RWPE1 (cell line): ENCODE measurements around the gene IFNL4.
"Not testable (repeated sequence)": the region's sequence is repeated elsewhere in the genome, so short reads cannot be mapped to it uniquely, and the experiment has no call there.

Source experiments
- CTCF ChIA-PET: fragments of 350-600 bp; sonication (Branson Sonifier 250); formaldehyde crosslinking; extraction: SDS; loops from one replicate; lab custom pipeline; 2021; lab: Yijun Ruan, JAX
- POLR2A ChIA-PET: fragments of 400-600 bp; formaldehyde crosslinking; extraction: SDS; loops from one replicate; lab custom pipeline; 2020; ENCODE audit warnings: antibody characterized with exemption; ENCODE audit not compliant: low non-redundant PET; lab: Yijun Ruan, JAX
- DNase-seq: peaks from one replicate; pipeline ENCODE4 v3.0.0; 2012; ENCODE audit warnings: low spot score
- H3K27ac ChIP-seq: fragments of 450-650 bp; 2 replicates; pipeline ENCODE4 v1.5.1; 2017
- TF ChIP-seq, protein P1 (sequence below): fragments of 450-650 bp; conservative IDR thresholded peaks from 2 replicates; pipeline ENCODE4 v1.5.1; 2017; ENCODE audit warnings: low read depth, mild to moderate bottlenecking

IFNL4 gene

DNA sequence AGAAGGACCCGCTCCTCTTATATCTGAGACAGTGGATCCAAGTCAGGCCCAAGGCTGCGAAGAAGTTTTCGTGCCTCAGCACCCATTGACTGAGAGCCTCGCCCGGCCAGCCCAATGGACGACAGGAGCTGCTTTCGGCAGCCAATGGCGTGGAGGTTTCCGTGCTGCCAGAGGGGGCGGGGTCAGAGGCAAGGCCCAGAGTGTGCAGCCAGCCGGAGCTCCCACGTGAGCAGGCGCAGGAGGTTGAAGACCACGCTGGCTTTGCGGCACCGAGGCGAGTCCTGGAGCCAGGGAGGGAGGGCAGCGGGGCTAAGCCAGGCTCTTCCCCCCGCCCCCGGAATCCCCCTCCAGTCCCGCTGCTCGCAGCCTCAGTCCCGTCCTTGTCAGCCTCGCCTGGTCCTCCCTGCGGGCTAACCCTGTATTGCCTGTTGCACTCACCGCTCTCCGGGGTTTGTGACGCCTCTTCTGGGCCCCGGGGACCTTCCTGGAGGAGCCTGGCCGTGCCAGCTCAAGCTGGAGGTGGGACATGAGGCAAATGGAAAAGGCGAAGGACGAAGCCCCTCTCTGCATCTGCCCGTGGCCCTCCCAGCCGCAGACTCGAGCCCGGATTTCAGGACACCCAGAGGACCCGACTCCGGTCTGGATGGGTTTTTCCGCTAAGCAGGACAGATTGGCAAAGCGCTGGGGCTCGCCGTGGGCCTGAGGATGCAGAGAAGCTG is 1.5 kb downstream of the IFNL4 start:
- ChIA-PET POLR2A (no interaction called here), CTCF (interaction anchor here (0.8 kb wide), 1 partner anchor 101 kb away, joined by 4 read pairs; no protein-coding TSS in a partner anchor)
- TF ChIP-seq, protein P1, sequence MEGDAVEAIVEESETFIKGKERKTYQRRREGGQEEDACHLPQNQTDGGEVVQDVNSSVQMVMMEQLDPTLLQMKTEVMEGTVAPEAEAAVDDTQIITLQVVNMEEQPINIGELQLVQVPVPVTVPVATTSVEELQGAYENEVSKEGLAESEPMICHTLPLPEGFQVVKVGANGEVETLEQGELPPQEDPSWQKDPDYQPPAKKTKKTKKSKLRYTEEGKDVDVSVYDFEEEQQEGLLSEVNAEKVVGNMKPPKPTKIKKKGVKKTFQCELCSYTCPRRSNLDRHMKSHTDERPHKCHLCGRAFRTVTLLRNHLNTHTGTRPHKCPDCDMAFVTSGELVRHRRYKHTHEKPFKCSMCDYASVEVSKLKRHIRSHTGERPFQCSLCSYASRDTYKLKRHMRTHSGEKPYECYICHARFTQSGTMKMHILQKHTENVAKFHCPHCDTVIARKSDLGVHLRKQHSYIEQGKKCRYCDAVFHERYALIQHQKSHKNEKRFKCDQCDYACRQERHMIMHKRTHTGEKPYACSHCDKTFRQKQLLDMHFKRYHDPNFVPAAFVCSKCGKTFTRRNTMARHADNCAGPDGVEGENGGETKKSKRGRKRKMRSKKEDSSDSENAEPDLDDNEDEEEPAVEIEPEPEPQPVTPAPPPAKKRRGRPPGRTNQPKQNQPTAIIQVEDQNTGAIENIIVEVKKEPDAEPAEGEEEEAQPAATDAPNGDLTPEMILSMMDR: no peak
- no peak for DNase-seq
- no peak overlapping the region for H3K27ac ChIP-seq

DNA sequence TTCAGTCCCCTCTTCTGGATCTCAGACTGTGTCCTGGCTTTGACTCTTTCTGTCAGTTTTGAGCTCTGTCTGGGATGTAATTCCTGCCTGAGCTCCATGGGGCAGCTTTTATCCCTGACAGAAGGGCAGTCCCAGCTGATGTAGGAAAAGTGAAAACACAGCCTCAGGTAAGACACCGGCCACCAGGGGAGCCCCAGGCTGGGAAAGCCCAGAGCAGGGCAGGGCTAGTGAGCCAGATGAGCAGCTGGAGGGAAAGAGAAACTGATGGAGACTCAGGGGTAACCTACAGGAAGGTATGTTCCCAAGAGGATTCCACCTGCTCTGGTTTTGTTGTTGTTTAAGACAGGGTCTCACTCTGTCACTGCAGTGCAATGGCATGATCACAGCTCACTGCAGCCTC is 3.5 kb downstream of the IFNL4 start:
- POLR2A ChIA-PET, CTCF ChIA-PET, DNase-seq: not testable (repeated sequence)

DNA sequence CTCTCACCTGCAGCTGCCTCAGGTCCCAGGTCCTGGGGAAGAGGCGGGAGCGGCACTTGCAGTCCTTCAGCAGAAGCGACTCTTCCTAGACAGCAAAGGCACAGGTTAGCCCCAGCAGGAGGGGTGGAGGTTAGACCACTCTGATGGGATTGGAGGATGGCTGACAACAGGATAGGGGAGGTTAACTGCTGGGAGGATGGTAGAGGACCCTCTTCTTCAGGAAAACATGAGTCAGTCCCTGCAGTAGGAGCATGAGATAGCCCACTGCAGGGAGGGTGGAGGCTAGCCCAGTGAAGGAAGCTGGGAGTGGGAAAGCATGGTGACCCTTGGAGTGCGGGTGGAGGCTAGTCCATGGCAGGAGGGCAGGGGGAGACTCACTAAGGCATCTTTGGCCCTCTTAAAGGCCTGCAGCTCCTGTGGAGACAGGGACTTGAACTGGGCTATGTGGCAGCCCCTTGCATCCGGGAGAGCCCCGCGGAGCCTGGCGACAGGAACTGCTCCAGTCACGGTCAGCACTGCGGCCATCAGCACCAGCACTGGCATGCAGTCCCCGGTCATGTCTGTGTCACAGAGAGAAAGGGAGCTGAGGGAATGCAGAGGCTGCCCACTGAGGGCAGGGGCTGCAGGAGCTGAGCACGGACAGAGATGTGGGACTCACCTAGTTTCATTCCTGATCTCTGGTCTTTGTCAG is 4.1 kb downstream of the IFNL4 start, which contains the start of gene IFNL3:
Gene IFNL3 (minus strand): TSS at position 597 of the 691 bp plus-strand sequence. CDS start 39 bp downstream, at position 558.
- CTCF ChIA-PET, DNase-seq, POLR2A ChIA-PET, H3K27ac ChIP-seq: not testable (repeated sequence)

More for the DNA sequence above, 3.5 kb downstream of the IFNL4 start:
- H3K27ac ChIP-seq: not testable (repeated sequence)

DNA sequence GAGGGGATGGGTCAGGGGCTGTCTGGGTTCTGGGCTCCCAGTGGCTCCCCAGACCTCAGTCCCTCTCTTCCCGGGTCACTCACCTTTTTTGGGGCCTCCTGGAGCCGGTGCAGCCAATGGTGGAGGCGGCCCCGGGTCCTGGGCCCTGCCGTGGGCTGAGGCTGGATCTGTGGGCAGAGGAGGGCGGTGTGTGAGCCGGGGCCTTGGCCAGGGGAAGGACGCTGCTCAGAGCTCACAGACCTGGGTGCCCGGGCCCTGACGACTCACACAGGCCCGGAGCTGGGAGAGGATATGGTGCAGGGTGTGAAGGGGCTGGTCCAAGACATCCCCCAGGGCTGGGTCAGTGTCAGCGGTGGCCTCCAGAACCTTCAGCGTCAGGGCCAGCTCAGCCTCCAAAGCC is 4.9 kb downstream of the IFNL4 start:
- POLR2A ChIA-PET, DNase-seq, CTCF ChIA-PET, H3K27ac ChIP-seq: not testable (repeated sequence)

DNA sequence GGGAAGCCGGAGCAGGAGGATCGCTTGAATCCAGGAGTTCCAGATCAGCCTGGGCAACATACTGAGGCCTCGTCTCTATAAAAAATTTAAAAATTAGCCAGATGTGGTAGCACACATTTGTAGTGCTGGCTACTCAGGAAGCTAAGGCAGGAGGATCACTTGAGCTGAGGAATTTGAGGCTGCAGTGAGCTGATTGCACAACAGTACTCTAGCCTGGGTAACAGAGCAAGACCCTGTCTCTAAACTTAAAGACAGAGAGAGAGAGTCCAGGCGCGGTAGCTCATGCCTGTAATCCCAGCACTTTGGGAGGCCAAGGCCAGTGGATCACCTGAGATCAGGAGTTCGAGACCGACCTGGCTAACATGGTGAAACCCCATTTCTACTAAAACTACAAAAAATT is 8.2 kb downstream of the IFNL4 start:
- H3K27ac ChIP-seq: no peak overlapping the region
- TF ChIP-seq, protein P1: no peak
- POLR2A ChIA-PET: no interaction called here
- DNase-seq: no peak
- CTCF ChIA-PET: interaction anchor here (0.6 kb wide), 1 partner anchor 42 kb away, joined by 3 read pairs; no protein-coding TSS in a partner anchor

DNA sequence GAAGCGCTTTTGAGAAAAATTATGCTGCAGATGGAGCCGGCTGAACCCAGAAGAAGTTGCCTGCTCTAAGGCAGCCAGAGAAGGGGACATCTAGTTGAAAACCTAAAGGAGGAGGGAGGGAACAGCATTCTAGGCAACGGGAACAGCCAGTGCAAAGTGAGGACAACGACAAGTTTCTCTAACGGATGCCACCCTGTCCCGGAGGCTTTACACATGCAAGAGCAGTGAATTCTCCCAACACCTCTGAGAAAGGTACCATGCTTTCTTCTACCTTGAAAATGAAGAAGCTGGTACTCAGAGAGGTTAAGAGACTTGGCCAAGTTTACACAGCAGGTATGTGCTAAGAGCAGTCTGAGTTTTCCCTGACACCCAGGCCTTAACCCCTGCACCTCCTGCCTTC is 9.7 kb downstream of the IFNL4 start:
- H3K27ac ChIP-seq: no peak overlapping the region
- CTCF ChIA-PET: interaction anchor here (0.6 kb wide), 1 partner anchor 605 kb away, joined by 4 read pairs; no protein-coding TSS in a partner anchor
- DNase-seq: no peak
- TF ChIP-seq, protein P1: no peak
- POLR2A ChIA-PET: no interaction called here

DNA sequence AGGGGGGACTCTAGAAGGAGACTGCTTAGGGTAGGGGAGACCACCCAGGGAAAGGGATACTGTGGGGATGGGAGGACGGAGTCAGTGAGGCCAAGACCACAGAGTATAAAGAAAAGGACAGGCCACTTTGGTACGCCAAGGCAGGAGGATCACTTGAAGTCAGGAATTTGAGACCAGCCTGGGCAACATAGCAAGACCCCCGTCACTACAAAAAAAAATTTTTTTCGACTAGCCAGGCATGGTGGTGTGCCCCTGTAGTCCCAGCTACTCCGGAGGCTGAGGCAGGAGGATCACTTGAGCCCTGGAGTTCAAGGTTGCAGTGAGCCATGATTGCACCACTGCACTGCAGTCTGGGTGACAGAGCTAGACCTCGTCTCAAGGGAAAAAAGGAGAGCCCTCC is 10.4 kb downstream of the IFNL4 start:
- ChIA-PET POLR2A (no interaction called here), CTCF (interaction anchor here (1.0 kb wide), 1 partner anchor 116 kb away, joined by 3 read pairs; no protein-coding TSS in a partner anchor)
- DNase-seq: no peak
- H3K27ac ChIP-seq: no peak overlapping the region
- TF ChIP-seq, protein P1: no peak
